Caki2 (cell line): Measurements from ENCODE around the gene ANKRD44. TPM values are rescaled to one million over a fixed set of nuclear protein-coding genes. Genes with fewer than 3 reads are reported as not detected.
A peak's percentile ranks its signal among the peaks of the same experiment; 100 is the strongest.
"Not testable (repeated sequence)": the region's sequence is repeated elsewhere in the genome, so short reads cannot be mapped to it uniquely, and the experiment has no call there.

Experiments
- DNase-seq: peaks from one replicate; pipeline ENCODE4 v3.0.0-alpha.2; 2015; ENCODE audit warnings: low read depth
- in situ Hi-C: cut with HindIII; loops from 2 replicates; pipeline ENCODE4 v1.10.0; 2016; ENCODE audit warnings: low sequenced_read_pairs, low pct_unique_long_range_greater_than_20kb, mixed read lengths
- total RNA-seq: library from RNA; depleted of rRNA; stranded (reverse); fragments of >200 nt; shearing (Covaris generic); gene quantifications from 2 replicates; pipeline ENCODE4 v1.2.3, GENCODE V29; 2014; ENCODE audit warnings: low replicate concordance

The ANKRD44 gene
- total RNA-seq, 1 experiment from 2014 or later: 26.1 TPM

DNA sequence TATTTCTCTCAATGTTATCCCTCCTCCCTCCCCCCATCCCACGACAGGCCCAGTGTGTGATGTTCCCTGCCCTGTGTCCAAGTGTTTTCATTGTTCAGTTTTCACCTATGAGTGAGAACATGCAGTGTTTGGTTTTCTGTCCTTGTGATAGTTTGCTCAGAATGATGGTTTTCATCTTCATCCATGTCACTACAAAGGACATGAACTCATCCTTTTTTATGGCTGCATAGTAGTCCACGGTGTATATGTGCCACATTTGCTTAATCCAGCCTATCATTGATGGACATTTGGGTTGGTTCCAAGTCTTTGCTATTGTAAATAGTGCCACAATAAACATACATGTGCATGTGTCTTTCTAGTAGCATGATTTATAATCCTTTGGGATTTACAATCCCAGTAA, 289.7 kb downstream of the ANKRD44 start:
- DNase-seq, in situ Hi-C loops: not testable (repeated sequence)

DNA sequence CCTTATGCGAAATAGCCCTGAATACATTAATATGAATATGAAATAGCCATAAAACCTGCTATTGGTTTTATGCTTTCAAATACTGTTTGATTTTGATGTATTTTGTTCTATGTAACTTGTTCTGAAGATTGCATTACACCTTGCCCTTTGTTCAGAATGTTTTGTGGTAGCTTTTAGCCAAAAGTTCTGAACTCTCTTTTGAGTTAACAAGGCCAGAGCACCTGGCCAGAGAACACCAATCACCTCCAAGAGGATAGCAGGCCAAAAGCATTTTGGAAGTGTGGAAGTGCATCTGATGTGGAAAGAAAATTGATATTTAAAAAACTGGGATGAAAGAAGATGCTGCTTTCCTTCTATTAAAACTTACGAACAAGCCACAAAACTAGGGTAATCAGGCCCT, 297.5 kb downstream of the ANKRD44 start:
- no peak for DNase-seq
- in situ Hi-C loops: no loop called here

DNA sequence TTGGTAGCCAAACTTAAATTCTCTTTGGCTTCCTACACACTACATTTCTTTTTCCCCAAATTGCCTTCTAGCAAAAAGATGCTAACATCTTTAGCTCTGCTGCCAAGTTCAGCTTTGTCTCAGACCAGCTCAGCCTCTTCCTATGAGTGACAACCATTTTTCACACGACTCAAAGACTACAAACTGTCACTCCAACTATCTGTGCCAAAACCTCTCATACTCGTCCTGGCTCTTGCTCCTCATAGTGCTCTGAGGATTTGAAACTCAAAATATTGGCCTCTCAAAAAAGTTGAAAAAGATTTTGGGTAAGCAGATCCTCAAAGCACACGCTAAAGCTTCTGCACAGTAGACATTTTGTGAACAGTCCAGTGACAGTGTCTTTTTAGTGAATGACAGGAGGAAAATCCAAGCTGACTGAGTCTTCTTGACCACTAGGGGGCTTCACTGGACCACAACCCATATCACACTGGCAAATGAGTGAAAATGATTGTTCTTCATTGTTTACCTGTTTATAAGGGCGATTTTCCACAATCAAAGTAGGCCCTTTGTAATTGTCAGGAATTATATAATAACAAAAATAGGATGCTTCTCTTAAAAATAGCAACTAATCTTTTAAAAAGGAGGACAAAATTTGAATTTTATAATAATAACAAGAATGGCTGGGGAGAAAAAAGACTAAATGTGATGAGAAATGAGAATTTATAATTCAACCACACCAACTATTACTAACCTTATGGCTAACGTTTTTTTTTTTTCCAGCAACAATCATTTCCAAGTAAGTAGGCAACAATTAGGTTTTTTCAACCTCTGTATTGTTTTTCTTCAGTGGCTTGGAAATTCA, 298.6 kb downstream of the ANKRD44 start:
- peak; percentile 28 for DNase-seq
- in situ Hi-C loops: no loop called here

GRCh38 chr2:197011021-197011417, 299.6 kb downstream of the ANKRD44 start:
- no peak for DNase-seq
- in situ Hi-C loops: no loop called here

DNA sequence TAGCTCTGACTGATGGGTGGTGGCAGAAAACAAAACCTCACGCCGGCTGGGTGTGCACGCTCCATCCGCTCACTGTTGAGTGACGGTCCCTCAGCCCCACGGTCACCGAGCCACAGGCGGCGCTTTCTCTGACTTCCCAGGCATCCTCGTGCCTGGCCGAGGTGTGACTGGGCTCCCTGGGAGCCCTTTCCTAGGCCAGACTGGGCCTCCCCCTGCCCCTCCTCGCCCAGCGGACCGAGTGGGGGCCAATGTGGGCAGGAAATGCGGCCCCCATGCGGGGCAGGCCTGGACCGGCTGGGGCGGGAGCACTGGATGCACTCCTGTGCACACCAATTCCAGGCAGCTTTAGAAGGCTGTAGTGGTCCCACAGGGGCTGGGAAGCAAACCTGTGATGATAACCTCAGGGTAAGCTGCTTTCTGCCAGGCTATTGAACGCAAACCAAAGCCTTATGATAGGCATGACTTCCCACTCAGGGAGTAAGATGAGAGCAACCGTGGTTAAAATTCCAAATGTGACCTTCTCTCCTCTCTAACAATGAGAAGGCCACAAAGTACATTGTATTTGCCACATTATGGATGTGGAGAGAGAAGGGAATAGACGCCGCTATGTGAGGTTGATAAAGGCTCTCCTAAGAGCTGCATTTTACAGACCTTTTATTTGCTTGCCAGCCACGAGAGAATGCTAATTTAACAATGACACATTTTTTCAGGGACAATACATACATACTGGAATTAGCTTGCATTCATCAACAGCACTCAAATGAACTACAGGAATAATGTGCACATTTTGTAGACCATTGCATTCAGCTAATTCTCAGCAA, 300.2 kb downstream of the ANKRD44 start:
- in situ Hi-C loops: no loop called here
- no peak for DNase-seq

- DNase-seq, in situ Hi-C loops: not testable (repeated sequence)
Measured at GRCh38 chr2:197008741-197009341, 301.7 kb downstream of the ANKRD44 start.

GRCh38 chr2:197007716-197008628, 302.6 kb downstream of the ANKRD44 start:
- no peak for DNase-seq
- in situ Hi-C loops: no loop called here

GRCh38 chr2:197001921-197002320, 308.7 kb downstream of the ANKRD44 start:
- no peak for DNase-seq
- in situ Hi-C loops: no loop called here

- no peak for DNase-seq
- in situ Hi-C loops: no loop called here
Measured at GRCh38 chr2:196995757-196996314, 314.7 kb downstream of the ANKRD44 start.

GRCh38 chr2:196994764-196995163, 315.8 kb downstream of the ANKRD44 start:
- in situ Hi-C loops: no loop called here
- DNase-seq: no peak

DNA sequence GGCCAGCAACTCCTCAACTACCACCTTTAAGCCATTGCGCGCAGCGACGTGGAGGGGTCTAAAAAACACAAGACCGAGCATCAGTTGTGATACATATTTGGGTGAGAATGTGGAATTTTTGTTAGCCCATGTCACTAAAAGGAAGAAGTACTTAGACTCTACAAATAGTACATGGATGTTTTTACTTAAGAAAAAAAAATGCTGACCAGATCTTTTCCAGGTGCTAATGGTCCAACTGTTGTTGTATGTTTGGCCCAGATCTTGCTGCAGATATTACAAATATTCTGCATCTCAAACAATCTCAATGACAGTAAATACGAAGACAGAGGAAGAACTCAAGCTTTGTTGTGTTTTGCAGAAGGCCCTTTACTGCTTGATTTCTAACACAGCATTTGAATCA, 317.0 kb downstream of the ANKRD44 start:
- no peak for DNase-seq
- in situ Hi-C loops: no loop called here

DNA sequence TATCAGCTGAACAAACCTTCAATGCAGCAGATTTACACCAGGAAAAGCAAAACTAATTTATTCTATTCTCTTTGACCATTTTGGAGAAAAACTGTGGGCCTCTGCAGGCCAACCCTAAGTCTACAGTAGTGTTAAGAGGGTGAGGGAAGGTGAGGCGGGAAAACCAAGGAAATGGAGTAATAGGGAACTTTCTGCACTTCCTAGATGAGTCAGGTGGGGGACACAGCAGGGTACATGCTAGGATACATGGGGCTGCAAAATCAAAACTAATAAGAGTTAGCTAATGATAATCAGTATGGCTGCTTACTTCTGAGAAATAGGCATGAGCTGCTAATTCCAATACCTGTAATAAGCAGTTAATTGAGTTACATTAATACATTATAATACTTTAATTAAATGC, 318.1 kb downstream of the ANKRD44 start:
- no peak for DNase-seq
- in situ Hi-C loops: no loop called here

DNA sequence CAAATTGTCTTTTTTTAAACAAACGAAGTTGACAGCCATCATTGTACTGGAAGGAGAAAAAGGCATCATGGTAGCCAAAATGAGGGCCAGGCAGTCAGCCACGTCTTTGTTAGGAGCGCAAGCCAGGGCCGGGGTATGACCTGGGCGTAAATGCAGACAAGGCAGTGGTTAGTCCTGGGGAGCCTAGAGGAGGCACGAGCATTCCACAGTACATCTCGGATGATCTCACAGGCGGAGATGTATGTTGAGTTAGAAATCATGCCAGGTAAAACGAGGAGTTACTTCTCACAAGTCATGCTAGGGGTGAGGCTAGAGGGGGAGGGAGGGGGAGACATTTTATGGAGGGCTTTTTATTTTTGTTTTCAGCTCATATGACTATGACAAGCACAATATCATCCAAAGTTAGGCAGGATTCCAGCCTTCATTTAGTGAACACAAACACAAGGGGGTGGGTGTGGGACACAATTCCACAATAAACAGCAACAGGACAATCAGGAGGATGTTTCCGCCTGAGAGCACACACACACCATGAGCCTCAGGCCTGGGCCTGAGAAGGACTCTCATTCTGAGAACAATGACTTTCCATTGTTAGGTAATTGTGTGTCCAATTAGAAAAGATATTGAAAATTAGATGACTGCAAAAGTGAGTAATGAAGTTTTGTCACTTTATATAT, 319.7 kb downstream of the ANKRD44 start:
- in situ Hi-C loops: no loop called here
- DNase-seq: peak; percentile 46

DNA sequence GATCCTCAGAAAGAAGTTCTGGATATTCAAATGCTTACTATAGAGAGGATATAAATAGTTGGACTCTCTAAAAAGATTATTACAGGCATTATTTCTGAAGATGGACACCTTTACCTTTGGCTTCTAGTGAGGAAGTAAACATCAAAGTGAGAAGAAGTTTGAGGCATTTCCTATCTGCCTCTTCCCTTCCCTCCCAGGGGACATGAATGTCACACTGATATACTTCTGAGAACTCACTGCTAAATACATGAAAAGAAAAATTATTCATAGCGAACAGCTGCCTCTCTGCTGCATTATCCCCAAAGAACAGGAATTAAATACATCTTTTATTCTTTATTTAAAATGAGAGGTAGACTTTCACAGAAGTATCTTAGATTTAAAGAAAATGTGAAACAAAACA, 320.5 kb downstream of the ANKRD44 start:
- in situ Hi-C loops: no loop called here
- no peak for DNase-seq

- in situ Hi-C loops: no loop called here
- no peak for DNase-seq
Measured at GRCh38 chr2:196989496-196989895, 321.1 kb downstream of the ANKRD44 start.

- in situ Hi-C loops: no loop called here
- DNase-seq: no peak
Measured at GRCh38 chr2:196988639-196989038, 321.9 kb downstream of the ANKRD44 start.

DNA sequence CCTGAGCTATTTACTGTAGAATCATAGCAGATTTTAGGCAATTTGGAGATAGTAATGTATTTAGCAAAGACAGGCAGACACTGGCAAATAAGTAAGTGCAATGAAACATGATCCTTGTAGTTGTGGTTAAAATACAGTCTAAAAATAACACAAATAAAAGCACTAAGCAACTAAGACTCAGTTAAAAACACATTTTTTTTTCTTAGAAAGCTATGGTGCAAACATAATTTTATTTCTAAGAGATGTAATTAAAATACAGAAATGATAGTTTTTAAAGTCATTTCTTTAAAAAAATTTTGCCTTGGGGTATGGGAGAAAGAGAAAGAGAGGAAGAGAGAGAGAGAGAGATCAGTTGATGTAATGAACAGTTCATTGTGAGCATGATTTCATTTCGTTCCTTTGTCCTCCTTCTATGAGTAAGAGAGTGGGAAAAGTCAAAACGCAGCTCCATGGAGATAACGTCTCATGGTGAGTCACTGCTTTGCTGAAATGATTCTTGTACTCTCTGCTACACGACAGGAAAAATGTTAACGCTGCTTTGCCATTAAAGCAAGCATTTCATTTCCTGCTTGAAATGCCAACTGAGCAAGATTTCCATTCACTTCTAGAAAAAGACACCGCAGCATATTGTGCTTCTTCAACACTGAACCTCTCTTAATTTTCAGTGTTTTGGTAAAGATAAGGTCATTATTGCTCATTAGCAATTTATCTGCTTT, 322.8 kb downstream of the ANKRD44 start:
- in situ Hi-C loops: no loop called here

More for the DNA sequence above, 322.8 kb downstream of the ANKRD44 start:
- peak; percentile 94 for DNase-seq
